Mammary epithelial cell (primary cell): ENCODE results near the gene IL1R2.

Source experiments
- CTCF ChIP-seq, 2 donors: IDR thresholded peaks in 1 of 2; conservative IDR thresholded peaks in 1 of 2; 2 replicates each; pipeline ENCODE4 v1.5.1; 2011 to 2012; ENCODE audit warnings: inconsistent platforms in 2 of 2, low read length in 2 of 2, mild to moderate bottlenecking in 2 of 2, control low read depth in 1 of 2, low read depth in 1 of 2; ENCODE audit not compliant: insufficient read depth in 1 of 2; ENCODE audit errors: extremely low read depth in 1 of 2
- EZH2 ChIP-seq: IDR thresholded peaks from 2 replicates; pipeline ENCODE4 v1.6.1; 2012; ENCODE audit warnings: low read length, inconsistent platforms, borderline replicate concordance

- no peak for TF ChIP-seq CTCF (conservative IDR thresholded peaks at IDR 0.05 in 1 of 2, IDR thresholded peaks at IDR 0.05 in 1 of 2; ENCODE audit: extremely low read depth in 1 of 2, insufficient read depth in 1 of 2, low read depth in 1 of 2, low read length in 2 of 2)
- TF ChIP-seq EZH2: no peak
These were observed 11.4 kb upstream of the IL1R2 start for GRCh38 chr2:101980368-101980767.
